ENCODE data around the gene KCNA2. TPM values are rescaled to one million over a fixed set of nuclear protein-coding genes. Genes with fewer than 3 reads are reported as not detected.

KCNA2 gene
- polyA plus RNA-seq, 3 donors: not detected

- no peaks in the 10 kb centered on the region for H3K27me3 ChIP-seq (ENCODE audit: control insufficient read depth in 2 of 2, insufficient read depth in 2 of 2, low read length in 2 of 2)
- H3K4me2 ChIP-seq (replicated peaks; ENCODE audit: extremely low read depth, low read length, poor library complexity, severe bottlenecking): peak overlapping the region; percentile 77
- DNase-seq: no peak
- no peaks in the 10 kb centered on the region for H3K79me2 ChIP-seq (ENCODE audit: insufficient read depth, low read length)
- H3K9me3 ChIP-seq (replicated peaks in 1 of 2; ENCODE audit: control insufficient read depth in 1 of 2, insufficient read depth in 1 of 2, low read length in 2 of 2): no peaks in the 10 kb centered on the region
- Mint-ChIP-seq H3K36me3 (no peaks in the 10 kb centered on the region), H3K27me3 (ENCODE audit: low read depth in 3 of 3) (peaks cover 0 to 4% (median 4%) of the 10 kb centered on the region in 3 donors), H3K9me3 (peaks cover 0 to 5% (median 2%) of the 10 kb centered on the region in 7 donors), H3K27ac (peak overlapping the region; percentile 82 to 99 (median 94)), H3K4me3 (peak overlapping the region; percentile 86 to 92), H3K4me1 (peaks cover 43% of the 10 kb centered on the region)
- no peak for TF ChIP-seq CTCF (IDR thresholded peaks at IDR 0.05)
- 67% methylated on average over 3 of the region's 8 CpGs for WGBS (ENCODE audit: insufficient coverage)
- no peaks in the 10 kb centered on the region for H4K20me1 ChIP-seq (ENCODE audit: insufficient read depth, low read length)
- H3K36me3 ChIP-seq (replicated peaks in 1 of 2; ENCODE audit: control insufficient read depth in 1 of 2, insufficient read depth in 2 of 2, low read length in 2 of 2): no peaks in the 10 kb centered on the region
- no peak overlapping the region for H3K9ac ChIP-seq (ENCODE audit: insufficient read depth, low read length, poor library complexity, severe bottlenecking)
- intact Hi-C loops (cut with micrococcal nuclease): no loop called here
- peak overlapping the region; percentile 73 for H2AFZ ChIP-seq (ENCODE audit: insufficient read depth, low read depth, low read length, poor library complexity, severe bottlenecking)
- H3K4me3 ChIP-seq (replicated peaks in 1 of 3; ENCODE audit: low read depth in 2 of 3, low read length in 3 of 3): peak overlapping the region in 1 of 3 experiments; percentile 75
- H3K4me1 ChIP-seq (ENCODE audit: control insufficient read depth in 1 of 2, insufficient read depth in 2 of 2, low read length in 2 of 2): peaks cover 34 to 40% of the 10 kb centered on the region in 2 donors
- H3K27ac ChIP-seq (ENCODE audit: low read depth in 1 of 2, low read length in 2 of 2): peak overlapping the region in 1 of 2 donors; percentile 80
Observed at GRCh38 chr1:110620250-110620615, 14.1 kb upstream of the KCNA2 start.

- H3K4me3 ChIP-seq (replicated peaks in 1 of 3; ENCODE audit: low read depth in 2 of 3, low read length in 3 of 3): peak overlapping the region; percentile 46 to 75 (median 63)
- H3K36me3 ChIP-seq (replicated peaks in 1 of 2; ENCODE audit: control insufficient read depth in 1 of 2, insufficient read depth in 2 of 2, low read length in 2 of 2): no peaks in the 10 kb centered on the region
- peaks cover 43% of the 10 kb centered on the region for H3K4me1 Mint-ChIP-seq
- peaks cover 34 to 40% of the 10 kb centered on the region in 2 donors for H3K4me1 ChIP-seq (ENCODE audit: control insufficient read depth in 1 of 2, insufficient read depth in 2 of 2, low read length in 2 of 2)
- H3K27ac Mint-ChIP-seq: peak overlapping the region; percentile 88 to 99 (median 94)
- peaks cover 0 to 4% (median 4%) of the 10 kb centered on the region in 3 donors for H3K27me3 Mint-ChIP-seq (ENCODE audit: low read depth in 3 of 3)
- H3K9me3 ChIP-seq (replicated peaks in 1 of 2; ENCODE audit: control insufficient read depth in 1 of 2, insufficient read depth in 1 of 2, low read length in 2 of 2): no peaks in the 10 kb centered on the region
- DNase-seq: peak; percentile 85 to 90 (median 89)
- H3K4me2 ChIP-seq (replicated peaks; ENCODE audit: extremely low read depth, low read length, poor library complexity, severe bottlenecking): peak overlapping the region; percentile 77
- H4K20me1 ChIP-seq (ENCODE audit: insufficient read depth, low read length): no peaks in the 10 kb centered on the region
- peak overlapping the region; percentile 76 to 80 for H3K27ac ChIP-seq (ENCODE audit: low read depth in 1 of 2, low read length in 2 of 2)
- H3K79me2 ChIP-seq (ENCODE audit: insufficient read depth, low read length): no peaks in the 10 kb centered on the region
- WGBS (ENCODE audit: insufficient coverage): 7% methylated on average over 10 of the region's 27 CpGs
- H3K36me3 Mint-ChIP-seq: no peaks in the 10 kb centered on the region
- peaks cover 0 to 5% (median 2%) of the 10 kb centered on the region in 7 donors for H3K9me3 Mint-ChIP-seq
- peak overlapping the region; percentile 86 to 92 for H3K4me3 Mint-ChIP-seq
- peak overlapping the region; percentile 55 for H3K9ac ChIP-seq (ENCODE audit: insufficient read depth, low read length, poor library complexity, severe bottlenecking)
- peak; percentile 98 for TF ChIP-seq CTCF (IDR thresholded peaks at IDR 0.05)
- intact Hi-C loops (cut with micrococcal nuclease): loop anchor here (2.0 to 5.0 kb wide), 4 partner anchors 97 to 163 kb away; no protein-coding TSS in a partner anchor
- H3K27me3 ChIP-seq (ENCODE audit: control insufficient read depth in 2 of 2, insufficient read depth in 2 of 2, low read length in 2 of 2): no peaks in the 10 kb centered on the region
- H2AFZ ChIP-seq (ENCODE audit: insufficient read depth, low read depth, low read length, poor library complexity, severe bottlenecking): peak overlapping the region; percentile 73
Observed at GRCh38 chr1:110619412-110620249, 13.5 kb upstream of the KCNA2 start.

Measured in CD14-positive monocyte (primary cell).